IPS-18c (cell line): ENCODE results near the gene BRINP2.

Source experiments
- H3K4me3 ChIP-seq: 2 replicates; pipeline ENCODE4 v1.7.0; 2013; ENCODE audit warnings: low read depth, mild to moderate bottlenecking, low read length, moderate library complexity; ENCODE audit not compliant: insufficient read depth
- H3K9me3 ChIP-seq: one replicate; pipeline ENCODE4 v1.6.1; 2013; ENCODE audit warnings: mild to moderate bottlenecking, low read length, moderate library complexity; ENCODE audit not compliant: control insufficient read depth, insufficient read depth

The BRINP2 gene

DNA sequence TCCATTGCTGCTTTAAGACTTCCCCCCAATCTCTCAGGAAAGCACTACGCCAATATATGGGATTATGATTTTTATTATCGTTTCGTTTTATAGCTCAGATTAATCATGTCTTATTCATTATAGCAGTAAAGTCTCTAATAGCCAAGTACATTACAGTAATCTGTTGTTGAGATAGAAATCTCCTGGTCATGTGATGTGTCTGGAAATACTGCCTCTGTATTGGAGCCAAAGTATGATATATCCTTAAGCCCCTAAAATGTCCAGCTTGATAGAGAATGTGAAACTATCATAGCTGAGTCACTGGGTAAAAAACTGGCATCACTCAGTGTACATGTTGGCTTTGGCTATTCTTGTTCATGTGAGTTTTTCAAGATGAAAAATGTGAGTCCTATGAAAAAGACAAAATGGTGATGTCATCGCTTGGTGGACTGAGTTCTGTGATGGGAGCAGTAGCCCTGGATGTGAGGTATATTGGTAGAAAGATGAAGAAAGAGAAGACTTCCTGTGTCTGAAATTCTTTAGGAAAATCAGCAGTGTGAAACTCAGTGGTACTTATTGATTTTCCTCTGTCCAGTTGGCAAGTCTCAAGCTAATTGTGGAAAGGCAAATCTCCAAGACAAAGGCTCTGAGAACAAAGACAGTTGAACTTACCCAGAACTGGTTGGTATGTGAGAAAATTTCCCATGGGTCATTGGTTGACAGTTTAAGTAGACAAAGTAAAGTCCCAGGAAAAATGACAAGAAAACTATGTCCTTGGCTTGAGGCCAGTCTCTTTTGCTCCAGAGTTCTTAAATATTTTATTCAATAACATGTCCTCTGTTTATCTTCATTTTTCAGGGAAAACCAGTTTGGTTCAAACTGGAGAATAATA lies 76.2 kb downstream of the BRINP2 start:
- H3K4me3 ChIP-seq: no peak overlapping the region
- H3K9me3 ChIP-seq: no peaks in the 10 kb centered on the region

DNA sequence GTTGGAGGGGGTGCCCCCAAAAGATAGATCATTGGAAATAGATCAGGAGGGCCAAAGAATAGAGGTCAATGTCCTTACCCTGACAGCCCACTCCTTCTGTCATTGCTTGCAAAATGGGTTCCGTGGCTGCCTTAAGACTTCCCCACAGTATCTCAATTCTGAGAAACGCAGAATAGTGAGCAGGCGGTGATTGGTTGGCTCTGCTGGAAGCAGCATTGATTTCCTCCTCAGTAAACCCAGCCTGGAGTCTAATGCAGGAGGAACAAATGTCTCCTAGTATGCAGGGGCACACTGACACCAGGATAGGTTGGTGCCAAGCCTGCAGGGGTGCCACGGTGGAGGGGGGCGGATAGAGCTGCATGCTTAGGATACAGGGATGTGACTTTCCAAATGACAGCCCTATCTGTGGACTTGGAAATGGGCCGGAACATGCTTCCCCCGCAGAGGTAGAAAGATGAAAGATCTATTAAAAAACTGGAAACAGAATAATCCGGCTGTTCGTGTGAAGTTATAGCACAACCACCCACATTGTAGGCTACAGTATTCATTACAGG lies 76.9 kb downstream of the BRINP2 start:
- no peak overlapping the region for H3K4me3 ChIP-seq
- H3K9me3 ChIP-seq: no peaks in the 10 kb centered on the region

DNA sequence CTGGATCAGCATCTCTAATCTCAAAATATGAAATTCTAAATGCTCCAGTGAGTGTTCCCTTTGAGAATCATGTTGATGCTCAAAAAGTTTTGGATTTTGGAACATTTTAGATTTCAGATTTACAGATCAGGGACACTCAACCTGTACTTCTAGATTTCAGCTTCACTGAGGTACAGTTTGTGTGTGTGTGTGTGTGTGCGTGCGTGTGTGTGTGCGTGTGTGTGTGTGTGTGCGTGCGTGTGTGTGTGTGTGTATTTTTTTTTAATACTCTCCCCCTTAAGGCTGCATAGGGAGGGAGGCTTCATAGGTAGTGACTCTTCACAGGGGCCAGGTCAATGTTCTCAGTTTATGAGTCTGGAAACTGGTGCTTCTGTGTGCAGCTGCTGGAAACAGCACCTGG lies 77.5 kb downstream of the BRINP2 start:
- no peak overlapping the region for H3K4me3 ChIP-seq
- H3K9me3 ChIP-seq: no peaks in the 10 kb centered on the region

DNA sequence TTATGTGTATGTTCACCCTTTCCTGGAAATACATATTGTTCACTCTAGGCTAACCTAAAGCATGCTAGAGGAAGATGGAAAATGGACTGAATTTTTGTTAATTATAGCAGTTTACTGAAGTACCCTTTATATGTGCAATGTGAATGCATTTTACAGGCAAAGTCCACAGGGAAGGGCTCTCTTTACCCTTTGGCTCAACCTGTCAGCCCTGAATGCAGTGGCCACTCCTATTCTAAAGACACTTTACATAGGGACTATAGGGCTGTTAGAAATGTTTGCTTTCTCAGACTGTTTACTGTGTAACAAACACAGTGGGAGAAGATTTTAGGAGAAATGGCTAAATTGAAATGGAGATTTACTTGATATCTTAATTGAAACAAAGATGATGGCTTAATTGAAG lies 78.5 kb downstream of the BRINP2 start:
- H3K4me3 ChIP-seq: no peak overlapping the region
- H3K9me3 ChIP-seq: no peaks in the 10 kb centered on the region

DNA sequence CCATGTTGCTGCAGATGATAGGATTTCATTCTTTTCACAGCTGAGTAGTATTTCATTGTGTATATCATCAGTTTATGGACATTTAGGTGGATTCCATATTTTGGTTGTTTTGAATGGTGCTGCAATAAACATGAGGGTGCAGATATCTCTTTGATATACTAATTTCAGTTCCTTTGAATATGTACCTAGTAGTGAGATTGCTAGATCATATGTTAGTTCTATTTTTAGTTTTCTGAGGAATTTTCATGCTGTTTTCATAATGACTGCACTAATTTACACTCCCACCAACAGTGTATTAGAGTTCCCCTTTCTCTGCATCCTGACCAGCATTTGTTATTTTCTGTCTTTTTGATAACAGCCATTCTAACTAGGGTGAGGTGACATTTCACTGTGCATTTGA lies 82.1 kb downstream of the BRINP2 start:
- no peaks in the 10 kb centered on the region for H3K9me3 ChIP-seq
- no peak overlapping the region for H3K4me3 ChIP-seq

DNA sequence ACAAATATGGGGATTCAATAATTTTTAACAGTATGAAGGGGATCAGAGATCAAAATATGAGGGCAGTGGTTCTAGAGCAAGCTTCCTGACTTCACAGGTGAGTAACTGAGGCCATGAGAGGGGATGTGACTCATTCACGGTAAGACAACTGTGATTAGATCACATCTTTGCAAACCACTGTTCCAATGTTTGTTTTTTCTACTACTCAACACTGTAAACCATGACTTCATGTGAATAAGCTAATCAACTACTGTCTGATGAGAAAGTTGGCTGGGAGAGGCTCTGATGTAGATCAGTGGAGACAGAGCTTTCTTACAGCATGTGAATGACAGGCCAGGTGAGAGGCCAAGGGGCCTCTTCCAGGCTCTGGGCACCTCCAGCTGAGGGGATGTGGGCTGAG lies 84.7 kb downstream of the BRINP2 start:
- Histone ChIP-seq H3K9me3 (no peaks in the 10 kb centered on the region), H3K4me3 (no peak overlapping the region)

DNA sequence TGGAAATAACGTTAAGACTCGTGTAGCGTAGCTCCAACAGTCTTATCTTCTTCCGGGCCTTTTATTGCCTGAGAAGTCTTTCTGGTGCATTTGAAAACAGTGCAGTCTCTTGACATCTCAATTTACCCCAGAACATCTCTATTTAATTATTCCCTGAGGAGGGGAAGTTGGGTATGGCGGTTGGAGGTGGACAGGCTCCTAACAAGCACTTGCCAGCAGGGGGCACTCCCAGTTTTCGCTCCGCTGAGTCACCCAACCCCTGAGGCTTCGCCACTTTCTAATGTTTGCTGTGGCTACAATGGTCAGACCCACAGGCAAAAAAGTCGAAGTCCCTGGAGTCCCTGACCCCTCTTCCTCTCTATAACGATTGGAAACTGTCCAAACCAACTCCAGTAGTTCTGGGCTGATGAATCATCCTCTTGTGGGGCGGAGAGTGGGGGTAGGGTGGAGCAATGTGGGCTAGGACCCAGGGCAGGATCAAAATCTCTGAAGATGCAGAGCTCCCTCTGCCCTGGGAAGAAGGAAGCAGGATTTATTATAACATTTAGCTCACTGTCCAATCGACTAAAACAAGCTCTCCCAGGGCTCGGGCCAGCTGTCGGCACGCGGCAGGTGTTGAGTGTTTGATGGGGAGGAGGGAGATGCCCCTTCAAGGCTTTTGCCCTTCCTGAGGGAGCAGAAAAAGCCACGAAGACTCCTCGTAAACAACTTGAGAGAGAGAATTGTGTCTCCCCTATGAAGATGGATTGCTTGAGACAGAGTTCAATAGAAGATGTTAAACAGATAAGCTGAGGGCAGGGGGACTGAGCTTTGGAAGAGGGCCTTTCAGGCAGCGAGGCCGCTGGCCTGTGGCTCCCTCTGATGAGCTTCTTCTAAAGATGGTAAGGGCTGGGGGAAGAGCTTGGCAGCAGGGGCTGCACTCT lies 85.7 kb downstream of the BRINP2 start:
- no peak overlapping the region for H3K4me3 ChIP-seq
- no peaks in the 10 kb centered on the region for H3K9me3 ChIP-seq

DNA sequence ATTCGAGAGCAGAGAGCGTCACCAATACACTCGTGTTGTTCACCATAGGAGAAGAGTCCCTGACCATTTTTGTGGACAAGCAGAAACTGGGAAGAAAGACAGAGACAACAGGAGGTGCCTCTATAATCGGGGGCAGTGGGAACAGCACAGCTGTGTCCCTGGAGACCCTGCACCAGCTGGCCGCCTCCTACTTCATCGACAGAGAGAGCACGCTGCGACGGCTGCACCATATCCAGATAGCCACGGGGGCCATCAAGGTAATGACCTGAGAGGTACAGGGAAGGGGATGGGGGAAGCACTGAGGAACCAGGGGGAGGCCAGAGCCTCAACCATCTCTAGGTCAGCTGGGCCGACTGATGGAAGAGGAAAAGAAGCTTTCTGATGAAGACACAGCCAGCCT lies 86.4 kb downstream of the BRINP2 start:
- H3K4me3 ChIP-seq: no peak overlapping the region
- H3K9me3 ChIP-seq: no peaks in the 10 kb centered on the region

DNA sequence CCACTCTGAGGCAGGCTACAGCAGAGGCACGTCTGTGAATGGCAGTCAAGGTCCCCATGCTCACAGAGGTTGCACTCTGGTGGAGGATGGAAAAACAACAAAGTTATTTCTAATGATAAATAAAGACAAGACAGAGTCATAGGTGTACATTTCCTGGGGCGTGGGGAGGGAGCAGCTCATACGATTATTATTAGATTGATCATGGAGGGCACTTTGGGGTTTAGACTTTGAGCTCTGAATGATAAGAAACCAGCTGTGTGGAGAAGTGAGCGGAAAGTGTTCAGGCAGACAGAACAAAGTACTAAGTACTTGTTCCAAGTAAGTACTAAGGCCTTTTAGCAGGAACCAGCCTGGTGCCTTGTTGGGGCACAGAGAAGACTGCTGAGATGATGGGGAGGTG lies 86.8 kb downstream of the BRINP2 start:
- H3K4me3 ChIP-seq: no peak overlapping the region

DNA sequence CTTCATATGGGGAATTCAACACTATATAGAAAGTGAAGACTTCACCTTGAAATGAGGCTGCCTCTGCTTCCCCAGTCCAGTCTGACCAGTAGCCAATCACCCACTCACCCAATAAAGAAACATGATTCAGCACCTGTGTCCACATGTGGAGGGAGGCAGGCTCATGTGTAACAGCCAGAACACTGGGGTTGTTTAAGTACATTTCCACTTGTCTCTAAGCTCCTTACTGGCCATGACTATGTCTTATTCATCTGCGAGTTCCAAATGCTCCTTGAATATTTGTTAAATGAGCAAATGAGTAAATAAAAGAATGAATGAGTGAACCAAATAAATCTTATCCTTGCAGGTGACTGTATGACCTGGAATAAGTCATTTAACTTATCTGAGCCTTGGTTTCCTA lies 100.1 kb downstream of the BRINP2 start:
- Histone ChIP-seq H3K4me3 (no peak overlapping the region), H3K9me3 (peaks cover 2% of the 10 kb centered on the region)

More for the DNA sequence above, 86.8 kb downstream of the BRINP2 start:
- no peaks in the 10 kb centered on the region for H3K9me3 ChIP-seq

DNA sequence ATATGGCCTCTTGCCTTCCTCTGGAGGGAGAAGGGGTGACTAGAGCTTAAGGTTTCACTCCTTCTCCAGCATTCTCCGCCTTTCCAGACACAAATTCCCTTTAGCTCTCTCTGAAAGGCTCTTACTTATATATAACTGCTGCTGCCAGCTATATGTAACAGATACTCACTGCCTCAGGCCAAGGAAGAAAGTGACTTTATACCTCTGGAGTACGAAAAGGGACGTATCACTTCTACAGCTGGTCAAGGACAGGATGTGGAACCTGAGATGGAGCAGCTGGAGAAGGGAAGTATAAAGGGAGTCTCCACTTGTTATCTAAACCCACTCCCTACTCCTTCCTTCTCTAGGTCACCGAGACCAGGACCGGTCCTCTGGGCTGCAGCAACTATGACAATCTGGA lies 102.4 kb downstream of the BRINP2 start:
- Histone ChIP-seq H3K4me3 (no peak overlapping the region), H3K9me3 (peaks cover 2% of the 10 kb centered on the region)

DNA sequence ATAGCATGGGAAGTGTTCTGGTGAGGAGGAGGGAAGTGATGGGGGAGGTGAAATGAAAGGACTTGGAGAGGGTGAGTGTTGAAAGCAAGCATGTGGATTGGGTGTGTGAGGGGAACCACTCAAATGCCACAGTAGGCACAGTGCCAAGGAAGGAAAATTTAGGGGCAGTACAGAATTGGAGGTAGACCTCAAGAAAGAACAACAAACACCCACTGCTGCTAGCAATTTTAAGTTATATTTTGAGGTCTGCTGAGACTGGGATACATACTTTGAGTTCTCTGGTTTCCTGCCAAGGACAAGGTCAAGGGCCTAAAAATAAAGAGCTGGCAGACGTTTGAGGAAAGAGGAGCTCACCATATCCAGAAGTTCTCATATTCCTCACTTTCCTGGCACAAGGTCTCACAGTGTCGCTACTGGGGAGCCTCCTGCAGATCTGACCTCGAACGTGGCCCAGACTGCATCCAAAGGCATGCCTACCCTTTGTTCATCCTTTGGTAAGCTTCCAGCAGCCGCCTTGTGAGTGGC lies 104.0 kb downstream of the BRINP2 start:
- Histone ChIP-seq H3K4me3 (no peak overlapping the region), H3K9me3 (no peaks in the 10 kb centered on the region)

DNA sequence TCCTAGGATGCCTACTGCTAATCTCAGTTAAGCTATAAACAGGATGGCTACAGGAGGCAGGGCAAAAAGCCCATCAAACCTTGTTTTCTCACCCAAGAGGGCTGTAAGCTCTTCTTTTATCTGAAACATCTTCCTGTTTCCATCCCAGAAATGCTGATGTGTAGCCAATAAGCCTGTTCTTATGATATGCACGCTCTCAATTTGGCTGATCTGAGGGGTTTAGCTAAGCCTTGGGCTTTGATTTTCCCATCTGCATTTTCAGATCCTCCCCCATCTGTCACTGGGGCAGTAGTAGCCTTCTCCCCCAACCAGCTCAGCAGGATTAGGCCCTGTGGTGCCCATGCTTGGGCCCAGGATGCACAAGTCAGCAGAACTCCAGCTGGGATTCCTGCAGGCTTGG lies 105.0 kb downstream of the BRINP2 start:
- Histone ChIP-seq H3K9me3 (no peaks in the 10 kb centered on the region), H3K4me3 (no peak overlapping the region)

DNA sequence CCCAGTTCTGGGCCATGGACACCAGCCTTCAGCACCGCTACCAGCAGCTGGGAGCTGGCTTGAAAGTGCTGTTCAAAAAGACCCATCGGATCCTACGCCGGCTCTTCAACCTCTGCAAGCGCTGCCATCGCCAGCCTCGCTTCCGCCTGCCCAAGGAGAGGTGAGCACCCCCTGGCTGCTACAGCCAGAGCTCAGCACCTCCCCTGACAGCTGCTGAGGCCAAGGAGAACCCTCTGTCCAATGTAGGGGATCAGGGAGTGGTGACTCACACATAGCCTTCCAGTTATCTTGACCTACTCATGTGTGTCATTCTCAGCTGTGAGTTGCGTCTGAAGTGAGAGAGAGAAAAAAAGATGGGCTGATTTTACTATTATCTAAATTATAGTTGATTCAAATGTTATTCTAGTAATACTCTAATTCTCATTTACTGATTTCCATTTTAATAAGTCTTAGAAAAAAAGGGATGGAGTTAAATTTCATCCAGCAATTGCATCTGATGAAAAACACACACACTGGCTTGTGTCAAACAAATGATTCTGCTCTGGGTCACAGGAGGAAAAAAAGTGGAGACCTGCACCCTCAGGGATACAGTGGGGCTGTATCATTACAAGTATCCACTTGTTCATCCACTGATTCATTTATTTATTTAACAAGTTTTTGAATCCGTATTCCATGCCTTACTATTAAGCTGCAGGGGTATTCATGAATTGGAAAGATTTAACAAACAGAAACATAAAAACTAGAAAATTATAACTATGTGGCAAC lies 108.0 kb downstream of the BRINP2 start:
- no peak overlapping the region for H3K4me3 ChIP-seq
- no peaks in the 10 kb centered on the region for H3K9me3 ChIP-seq

DNA sequence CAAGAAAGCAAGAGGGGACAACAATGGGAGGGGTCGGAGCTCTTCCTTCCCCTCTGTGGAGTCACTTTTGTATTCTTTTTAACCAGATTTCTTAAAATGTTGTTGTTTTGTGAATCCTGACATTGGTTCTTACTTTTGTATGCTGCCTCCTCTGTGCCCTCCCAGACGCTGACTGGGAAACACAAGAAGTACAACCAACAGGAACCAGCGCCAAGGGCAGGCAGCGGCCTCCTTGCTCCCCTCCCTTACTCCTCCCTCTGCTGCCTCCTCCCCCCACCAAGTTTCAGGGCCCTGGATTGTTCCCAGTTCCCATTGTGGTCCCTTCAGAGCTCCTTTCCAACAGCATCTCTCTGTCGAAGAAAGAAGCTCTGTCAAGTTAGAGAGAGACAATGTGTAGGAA lies 111.1 kb downstream of the BRINP2 start:
- Histone ChIP-seq H3K4me3 (no peak overlapping the region), H3K9me3 (no peaks in the 10 kb centered on the region)

DNA sequence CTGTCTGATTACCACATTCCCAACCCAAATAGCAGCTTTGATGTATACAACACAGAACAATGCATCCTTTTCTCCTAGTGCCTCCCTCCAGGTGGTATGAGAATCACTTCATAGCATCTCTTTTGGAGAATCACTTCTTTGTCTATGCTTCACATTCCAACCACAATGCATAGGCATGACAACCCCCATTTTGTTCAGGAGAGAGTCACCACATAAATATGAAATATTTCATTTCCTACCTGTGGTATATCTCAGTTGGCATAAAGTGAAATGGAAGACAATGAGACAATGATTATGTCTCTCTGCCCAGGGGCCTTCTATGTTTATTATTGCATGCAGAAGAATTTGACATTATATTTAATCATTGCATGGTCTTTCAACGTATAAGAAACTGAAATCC lies 112.2 kb downstream of the BRINP2 start:
- no peak overlapping the region for H3K4me3 ChIP-seq

DNA sequence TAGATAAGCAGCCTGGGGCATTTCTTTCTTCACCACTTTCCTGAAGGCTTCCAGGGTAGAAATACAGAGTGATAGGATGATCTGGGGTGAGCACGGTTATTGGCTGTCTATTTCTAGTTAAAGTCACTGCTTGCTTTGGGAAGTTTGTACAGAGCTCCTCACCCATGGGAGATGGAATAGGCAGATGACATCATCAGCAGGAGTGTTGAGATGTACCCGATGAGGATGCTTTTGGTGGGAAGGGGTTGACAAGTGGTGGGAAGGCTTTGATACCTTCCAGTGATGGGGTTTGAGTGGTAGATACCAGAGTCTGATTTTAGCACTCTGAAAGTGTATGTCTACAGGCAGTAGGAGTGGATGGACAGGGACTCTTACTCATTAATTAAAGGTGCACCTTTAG lies 112.6 kb downstream of the BRINP2 start:
- Histone ChIP-seq H3K9me3 (no peaks in the 10 kb centered on the region), H3K4me3 (no peak overlapping the region)

More for the DNA sequence above, 112.2 kb downstream of the BRINP2 start:
- H3K9me3 ChIP-seq: no peaks in the 10 kb centered on the region
